ENCODE data around the gene PARP11. TPM values are rescaled to one million over a fixed set of nuclear protein-coding genes. Genes with fewer than 3 reads are reported as not detected.

The PARP11 gene
- total and polyA plus RNA-seq, 2 donors: 7.1 to 10.4 TPM

- WGBS: 100% methylated on average over 1 of the region's 1 CpG
- Histone ChIP-seq H3K4me3 (ENCODE audit: low read length in 2 of 2) (no peak overlapping the region), H3K4me1 (ENCODE audit: control insufficient read depth in 2 of 2, insufficient read depth in 2 of 2, low read length in 2 of 2) (no peaks in the 10 kb centered on the region), H3K27ac (ENCODE audit: low read depth in 1 of 2, low read length in 1 of 2) (no peak overlapping the region), H3K27me3 (ENCODE audit: control insufficient read depth in 2 of 2, insufficient read depth in 1 of 2, low read length in 1 of 2) (no peaks in the 10 kb centered on the region), H3K36me3 (ENCODE audit: control insufficient read depth in 2 of 2, insufficient read depth in 2 of 2, low read length in 1 of 2) (peaks cover 14 to 18% of the 10 kb centered on the region in 2 donors), H3K9me3 (ENCODE audit: control insufficient read depth in 2 of 2, insufficient read depth in 1 of 2, low read length in 1 of 2) (no peaks in the 10 kb centered on the region)
- DNase-seq (ENCODE audit: low read depth in 6 of 9, low spot score in 9 of 9): no peak
These were observed 51.8 kb downstream of the PARP11 start for GRCh38 chr12:3821441-3821840.

GRCh38 chr12:3820122-3820521 lies 53.1 kb downstream of the PARP11 start:
- no peak for DNase-seq (ENCODE audit: low read depth in 6 of 9, low spot score in 9 of 9)
- Histone ChIP-seq H3K27me3 (ENCODE audit: control insufficient read depth in 2 of 2, insufficient read depth in 1 of 2, low read length in 1 of 2) (no peaks in the 10 kb centered on the region), H3K4me1 (ENCODE audit: control insufficient read depth in 2 of 2, insufficient read depth in 2 of 2, low read length in 2 of 2) (no peaks in the 10 kb centered on the region), H3K27ac (ENCODE audit: low read depth in 1 of 2, low read length in 1 of 2) (no peak overlapping the region), H3K4me3 (ENCODE audit: low read length in 2 of 2) (no peak overlapping the region), H3K9me3 (ENCODE audit: control insufficient read depth in 2 of 2, insufficient read depth in 1 of 2, low read length in 1 of 2) (no peaks in the 10 kb centered on the region), H3K36me3 (ENCODE audit: control insufficient read depth in 2 of 2, insufficient read depth in 2 of 2, low read length in 1 of 2) (peaks cover 12 to 14% of the 10 kb centered on the region in 2 donors)
- 98% methylated on average over 3 of the region's 3 CpGs for WGBS

- WGBS: 97% methylated on average over 2 of the region's 2 CpGs
- Histone ChIP-seq H3K4me1 (ENCODE audit: control insufficient read depth in 2 of 2, insufficient read depth in 2 of 2, low read length in 2 of 2) (no peaks in the 10 kb centered on the region), H3K36me3 (ENCODE audit: control insufficient read depth in 2 of 2, insufficient read depth in 2 of 2, low read length in 1 of 2) (peaks cover 8 to 13% of the 10 kb centered on the region in 2 donors), H3K9me3 (ENCODE audit: control insufficient read depth in 2 of 2, insufficient read depth in 1 of 2, low read length in 1 of 2) (no peaks in the 10 kb centered on the region), H3K27me3 (ENCODE audit: control insufficient read depth in 2 of 2, insufficient read depth in 1 of 2, low read length in 1 of 2) (no peaks in the 10 kb centered on the region), H3K4me3 (ENCODE audit: low read length in 2 of 2) (no peak overlapping the region), H3K27ac (ENCODE audit: low read depth in 1 of 2, low read length in 1 of 2) (no peak overlapping the region)
- DNase-seq (ENCODE audit: low read depth in 6 of 9, low spot score in 9 of 9): no peak
These were observed 56.9 kb downstream of the PARP11 start for GRCh38 chr12:3816266-3816665.

- Histone ChIP-seq H3K9me3 (ENCODE audit: control insufficient read depth in 2 of 2, insufficient read depth in 1 of 2, low read length in 1 of 2) (no peaks in the 10 kb centered on the region), H3K27me3 (ENCODE audit: control insufficient read depth in 2 of 2, insufficient read depth in 1 of 2, low read length in 1 of 2) (no peaks in the 10 kb centered on the region), H3K27ac (ENCODE audit: low read depth in 1 of 2, low read length in 1 of 2) (no peak overlapping the region), H3K36me3 (ENCODE audit: control insufficient read depth in 2 of 2, insufficient read depth in 2 of 2, low read length in 1 of 2) (peaks cover 8 to 12% of the 10 kb centered on the region in 2 donors), H3K4me3 (ENCODE audit: low read length in 2 of 2) (no peak overlapping the region), H3K4me1 (ENCODE audit: control insufficient read depth in 2 of 2, insufficient read depth in 2 of 2, low read length in 2 of 2) (no peaks in the 10 kb centered on the region)
- WGBS: 99% methylated on average over 4 of the region's 4 CpGs
- DNase-seq (ENCODE audit: low read depth in 6 of 9, low spot score in 9 of 9): no peak
These were observed 58.0 kb downstream of the PARP11 start for GRCh38 chr12:3815094-3815766.

GRCh38 chr12:3810540-3810939 lies 62.7 kb downstream of the PARP11 start:
- H3K27ac ChIP-seq (ENCODE audit: low read depth in 1 of 2, low read length in 1 of 2): no peak overlapping the region
- no peaks in the 10 kb centered on the region for H3K9me3 ChIP-seq (ENCODE audit: control insufficient read depth in 2 of 2, insufficient read depth in 1 of 2, low read length in 1 of 2)
- peaks cover 5 to 10% of the 10 kb centered on the region in 2 donors for H3K36me3 ChIP-seq (ENCODE audit: control insufficient read depth in 2 of 2, insufficient read depth in 2 of 2, low read length in 1 of 2)
- H3K27me3 ChIP-seq (ENCODE audit: control insufficient read depth in 2 of 2, insufficient read depth in 1 of 2, low read length in 1 of 2): no peaks in the 10 kb centered on the region
- H3K4me1 ChIP-seq (ENCODE audit: control insufficient read depth in 2 of 2, insufficient read depth in 2 of 2, low read length in 2 of 2): peaks cover 0 to 2% of the 10 kb centered on the region in 2 donors
- no peak overlapping the region for H3K4me3 ChIP-seq (ENCODE audit: low read length in 2 of 2)
- no peak for DNase-seq (ENCODE audit: low read depth in 6 of 9, low spot score in 9 of 9)

- H3K27me3 ChIP-seq (ENCODE audit: control insufficient read depth in 2 of 2, insufficient read depth in 1 of 2, low read length in 1 of 2): no peaks in the 10 kb centered on the region
- H3K4me3 ChIP-seq (ENCODE audit: low read length in 2 of 2): no peak overlapping the region
- no peak for DNase-seq (ENCODE audit: low read depth in 6 of 9, low spot score in 9 of 9)
- H3K36me3 ChIP-seq (ENCODE audit: control insufficient read depth in 2 of 2, insufficient read depth in 2 of 2, low read length in 1 of 2): peaks cover 5 to 10% of the 10 kb centered on the region in 2 donors
- H3K27ac ChIP-seq (ENCODE audit: low read depth in 1 of 2, low read length in 1 of 2): no peak overlapping the region
- no peaks in the 10 kb centered on the region for H3K9me3 ChIP-seq (ENCODE audit: control insufficient read depth in 2 of 2, insufficient read depth in 1 of 2, low read length in 1 of 2)
- 96% methylated on average over 5 of the region's 5 CpGs for WGBS
- peaks cover 0 to 2% of the 10 kb centered on the region in 2 donors for H3K4me1 ChIP-seq (ENCODE audit: control insufficient read depth in 2 of 2, insufficient read depth in 2 of 2, low read length in 2 of 2)
These were observed 63.2 kb downstream of the PARP11 start for GRCh38 chr12:3810016-3810370.

GRCh38 chr12:3809357-3810015 lies 63.7 kb downstream of the PARP11 start:
- Histone ChIP-seq H3K27ac (ENCODE audit: low read depth in 1 of 2, low read length in 1 of 2) (no peak overlapping the region), H3K27me3 (ENCODE audit: control insufficient read depth in 2 of 2, insufficient read depth in 1 of 2, low read length in 1 of 2) (no peaks in the 10 kb centered on the region), H3K36me3 (ENCODE audit: control insufficient read depth in 2 of 2, insufficient read depth in 2 of 2, low read length in 1 of 2) (peaks cover 5 to 10% of the 10 kb centered on the region in 2 donors), H3K9me3 (ENCODE audit: control insufficient read depth in 2 of 2, insufficient read depth in 1 of 2, low read length in 1 of 2) (no peaks in the 10 kb centered on the region), H3K4me3 (ENCODE audit: low read length in 2 of 2) (no peak overlapping the region), H3K4me1 (ENCODE audit: control insufficient read depth in 2 of 2, insufficient read depth in 2 of 2, low read length in 2 of 2) (peaks cover 0 to 2% of the 10 kb centered on the region in 2 donors)
- WGBS: 74% methylated on average over 6 of the region's 6 CpGs
- peak in 6 of 9 donors; percentile 8 to 43 (median 18) for DNase-seq (ENCODE audit: low read depth in 6 of 9, low spot score in 9 of 9)

- peaks cover 5 to 13% of the 10 kb centered on the region in 2 donors for H3K36me3 ChIP-seq (ENCODE audit: control insufficient read depth in 2 of 2, insufficient read depth in 2 of 2, low read length in 1 of 2)
- H3K27ac ChIP-seq (ENCODE audit: low read depth in 1 of 2, low read length in 1 of 2): no peak overlapping the region
- H3K9me3 ChIP-seq (ENCODE audit: control insufficient read depth in 2 of 2, insufficient read depth in 1 of 2, low read length in 1 of 2): no peaks in the 10 kb centered on the region
- 99% methylated on average over 1 of the region's 1 CpG for WGBS
- H3K27me3 ChIP-seq (ENCODE audit: control insufficient read depth in 2 of 2, insufficient read depth in 1 of 2, low read length in 1 of 2): no peaks in the 10 kb centered on the region
- no peak for DNase-seq (ENCODE audit: low read depth in 6 of 9, low spot score in 9 of 9)
- H3K4me1 ChIP-seq (ENCODE audit: control insufficient read depth in 2 of 2, insufficient read depth in 2 of 2, low read length in 2 of 2): peaks cover 0 to 2% of the 10 kb centered on the region in 2 donors
- no peak overlapping the region for H3K4me3 ChIP-seq (ENCODE audit: low read length in 2 of 2)
These were observed 68.1 kb downstream of the PARP11 start for GRCh38 chr12:3805077-3805476.

- H3K36me3 ChIP-seq (ENCODE audit: control insufficient read depth in 2 of 2, insufficient read depth in 2 of 2, low read length in 1 of 2): peaks cover 5 to 13% of the 10 kb centered on the region in 2 donors
- H3K27ac ChIP-seq (ENCODE audit: low read depth in 1 of 2, low read length in 1 of 2): no peak overlapping the region
- H3K27me3 ChIP-seq (ENCODE audit: control insufficient read depth in 2 of 2, insufficient read depth in 1 of 2, low read length in 1 of 2): no peaks in the 10 kb centered on the region
- H3K4me3 ChIP-seq (ENCODE audit: low read length in 2 of 2): no peak overlapping the region
- DNase-seq (ENCODE audit: low read depth in 6 of 9, low spot score in 9 of 9): peak; percentile 32 to 83 (median 67)
- no peaks in the 10 kb centered on the region for H3K4me1 ChIP-seq (ENCODE audit: control insufficient read depth in 2 of 2, insufficient read depth in 2 of 2, low read length in 2 of 2)
- 63% methylated on average over 14 of the region's 14 CpGs for WGBS
- no peaks in the 10 kb centered on the region for H3K9me3 ChIP-seq (ENCODE audit: control insufficient read depth in 2 of 2, insufficient read depth in 1 of 2, low read length in 1 of 2)
These were observed 69.2 kb downstream of the PARP11 start for GRCh38 chr12:3803865-3804472.
